GM12891 (cell line): ENCODE results near the gene TECPR1.

ENCODE experiments used
- DNase-seq: peaks from one replicate; pipeline ENCODE4 v3.0.0; 2011; ENCODE audit warnings: low spot score; ENCODE audit not compliant: insufficient read length
- FAIRE-seq: peaks from 2 replicates; lab custom pipeline; 2011; peaks lifted over from hg19 to GRCh38; lab: Jason Lieb, UNC
- PAX5 ChIP-seq: IDR thresholded peaks from 2 replicates; pipeline ENCODE4 v1.6.1; 2011; ENCODE audit warnings: low read length, moderate library complexity, mild to moderate bottlenecking; ENCODE audit not compliant: insufficient read depth, severe bottlenecking
- POLR2A ChIP-seq: IDR thresholded peaks from 2 replicates; pipeline ENCODE4 v1.6.1; 2011; ENCODE audit warnings: low read depth, low read length, control low read depth
- POLR2AphosphoS5 ChIP-seq: IDR thresholded peaks from 2 replicates; pipeline ENCODE4 v1.6.1; 2011; ENCODE audit warnings: low read depth, low read length, control low read depth
- POU2F2 ChIP-seq: IDR thresholded peaks from 2 replicates; pipeline ENCODE4 v1.6.1; 2011; ENCODE audit warnings: low read depth, mild to moderate bottlenecking, control low read depth, low read length, moderate library complexity
- SPI1 ChIP-seq: IDR thresholded peaks from 2 replicates; pipeline ENCODE4 v1.6.1; 2011; ENCODE audit warnings: low read depth, low read length, control low read depth
- TAF1 ChIP-seq: IDR thresholded peaks from 2 replicates; pipeline ENCODE4 v1.6.1; 2011; ENCODE audit warnings: low read depth, low read length, control low read depth

The TECPR1 gene

DNA sequence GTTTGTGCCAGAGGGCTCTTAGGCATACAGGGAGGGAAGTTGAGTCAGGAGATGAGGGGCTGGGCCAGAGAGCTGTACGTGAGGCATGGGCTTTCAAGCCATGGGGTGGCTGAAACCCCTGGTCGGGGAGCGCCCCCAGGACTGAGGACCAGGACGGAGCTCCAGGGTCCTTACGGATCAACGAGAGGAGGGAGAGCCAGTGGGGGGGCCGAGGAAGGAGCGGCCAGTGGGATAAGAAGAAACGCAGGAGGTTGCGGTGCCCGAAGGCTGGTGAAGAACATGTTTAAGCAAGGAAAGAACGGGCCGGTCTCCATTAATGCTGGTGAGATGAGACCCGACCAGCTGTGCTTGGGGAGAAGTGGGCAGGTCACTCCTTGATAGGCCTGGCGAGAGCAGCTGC lies 84.4 kb downstream of the TECPR1 start:
- FAIRE-seq (no peak), DNase-seq (no peak)
- no peak for TF ChIP-seq SPI1
- no peak for TF ChIP-seq TAF1
- no peak for TF ChIP-seq POU2F2
- no peak for TF ChIP-seq POLR2A
- no peak for TF ChIP-seq PAX5
- TF ChIP-seq POLR2AphosphoS5 = no peak

- DNase-seq (no peak), FAIRE-seq (no peak)
- no peak for TF ChIP-seq PAX5
- no peak for TF ChIP-seq SPI1
- no peak for TF ChIP-seq POLR2AphosphoS5
- TF ChIP-seq POLR2A = no peak
- TF ChIP-seq POU2F2 = no peak
- TF ChIP-seq TAF1 = no peak
Measured at GRCh38 chr7:98166668-98166970, 85.4 kb downstream of the TECPR1 start.

DNA sequence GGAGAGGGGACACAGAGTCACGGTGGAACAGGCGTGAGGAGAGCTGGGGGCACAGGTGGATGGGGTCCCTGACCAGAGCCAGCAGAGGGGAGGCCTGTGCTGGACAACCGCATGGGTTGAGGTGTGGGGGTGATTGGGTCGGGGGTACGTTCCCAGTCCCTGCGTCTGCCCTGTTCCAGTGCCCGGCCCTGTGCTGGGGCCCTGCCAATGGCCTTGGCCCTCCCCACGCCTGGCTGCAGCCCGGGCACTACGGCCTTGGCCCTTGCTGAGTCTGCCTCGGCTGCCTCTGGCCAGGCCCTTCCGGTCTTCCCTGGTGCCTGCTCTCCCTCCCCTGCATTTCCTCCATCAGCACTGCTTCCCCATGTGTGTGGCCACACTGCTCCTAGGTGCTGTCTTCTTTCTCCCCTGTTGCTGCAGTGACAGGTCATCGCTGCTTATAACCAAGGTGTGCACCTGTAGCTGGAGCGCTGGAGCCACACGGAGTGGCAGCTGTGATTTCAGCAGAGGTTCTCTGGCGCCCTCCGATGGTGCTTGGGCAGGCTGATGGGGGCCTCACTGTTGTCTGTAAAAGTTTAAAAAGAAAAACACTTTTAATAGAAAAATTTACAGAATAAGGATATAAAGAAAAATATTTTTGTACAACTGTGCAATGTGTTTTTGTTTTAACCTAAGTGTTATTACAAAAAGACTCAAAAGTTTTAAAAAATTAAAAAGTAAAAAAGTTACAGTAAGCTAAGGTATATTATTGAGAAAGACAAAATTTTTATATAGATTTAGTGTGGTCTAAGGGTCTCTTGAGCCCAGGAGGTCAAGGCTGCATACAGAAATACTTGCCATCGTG lies 86.0 kb downstream of the TECPR1 start:
- FAIRE-seq (peak; percentile 82), DNase-seq (peak; percentile 56)
- TF ChIP-seq POLR2AphosphoS5 (no peak), TAF1 (no peak), POLR2A (no peak), PAX5 (no peak), SPI1 (no peak), POU2F2 (no peak)
